SK-N-SH (cell line): ENCODE data around the gene MVB12B. TPM values are rescaled to one million over a fixed set of nuclear protein-coding genes. Genes with fewer than 3 reads are reported as not detected.

ENCODE experiments used
- CTCF ChIA-PET: fragments of 300-600, 350-600 bp; formaldehyde crosslinking; extraction: SDS; loops from one replicate; lab custom pipeline; 2021; lab: Yijun Ruan, JAX
- POLR2A ChIA-PET: fragments of 350-600 bp; sonication (Branson Sonifier 250); formaldehyde crosslinking; extraction: SDS; loops from one replicate; lab custom pipeline; 2020; ENCODE audit warnings: antibody characterized with exemption, inconsistent platforms; lab: Yijun Ruan, JAX
- DNase-seq: peaks from one replicate; pipeline ENCODE4 v3.0.0; 2012
- H2AFZ ChIP-seq: fragments of 200-600 bp; sonication (generic); 2 replicates; pipeline ENCODE4 v1.8.1; 2016; ENCODE audit warnings: antibody characterized with exemption, mild to moderate bottlenecking, low read depth
- H3F3A ChIP-seq: fragments of 200-600 bp; sonication (generic); replicated peaks from 2 replicates; pipeline ENCODE3; 2016; ENCODE audit warnings: antibody characterized with exemption, mild to moderate bottlenecking; ENCODE audit not compliant: insufficient read depth
- H3K27ac ChIP-seq, 2 experiments: fragments of 200-500 bp in 1 of 2; fragments of 200-600 bp in 1 of 2; sonication (Bioruptor generic) in 1 of 2; sonication (generic), shearing (Covaris generic) in 1 of 2; 2 replicates each; pipeline versions ENCODE4 v1.5.1 to v1.6.1; 2014 to 2016; ENCODE audit warnings: low read depth in 2 of 2, inconsistent platforms in 1 of 2, low read length in 1 of 2, mild to moderate bottlenecking in 1 of 2, mixed read lengths in 1 of 2
- H3K27me3 ChIP-seq: fragments of 200-600 bp; sonication (generic), shearing (Covaris generic); 2 replicates; pipeline ENCODE4 v1.6.1; 2016; ENCODE audit warnings: mixed run types; ENCODE audit not compliant: insufficient read depth
- H3K36me3 ChIP-seq, 2 experiments: fragments of 200-500 bp in 1 of 2; fragments of 200-600 bp in 1 of 2; sonication (Bioruptor generic) in 1 of 2; sonication (generic) in 1 of 2; replicated peaks in 1 of 2; 2 replicates each; pipeline versions ENCODE3 to v1.5.1; 2014 to 2016; ENCODE audit warnings: low read length in 1 of 2, mild to moderate bottlenecking in 1 of 2; ENCODE audit not compliant: insufficient read depth in 2 of 2, control insufficient read depth in 1 of 2
- H3K4me1 ChIP-seq, 2 experiments: fragments of 200-500 bp in 1 of 2; fragments of 200-600 bp in 1 of 2; sonication (Bioruptor generic) in 1 of 2; sonication (generic), shearing (Covaris generic) in 1 of 2; 2 replicates each; pipeline versions ENCODE4 v1.5.1 to v1.6.1; 2014 to 2016; ENCODE audit warnings: low read depth in 1 of 2, low read length in 1 of 2, mixed run types in 1 of 2; ENCODE audit not compliant: insufficient read depth in 2 of 2, control insufficient read depth in 1 of 2
- H3K4me2 ChIP-seq: fragments of 200-600 bp; sonication (generic), shearing (Covaris generic); 2 replicates; pipeline ENCODE4 v1.6.1; 2017; ENCODE audit warnings: mixed run types
- H3K4me3 ChIP-seq, 2 experiments: fragments of 200-500 bp in 1 of 2; fragments of 200-600 bp in 1 of 2; sonication (Bioruptor generic) in 1 of 2; sonication (generic), shearing (Covaris generic) in 1 of 2; 2 replicates each; pipeline versions ENCODE4 v1.5.1 to v1.8.1; 2014 to 2016; ENCODE audit warnings: low read depth in 2 of 2, inconsistent platforms in 1 of 2, low read length in 1 of 2, mild to moderate bottlenecking in 1 of 2, mixed read lengths in 1 of 2, moderate library complexity in 1 of 2
- H3K79me2 ChIP-seq: fragments of 200-600 bp; sonication (generic); 2 replicates; pipeline ENCODE4 v1.8.1; 2017; ENCODE audit warnings: mild to moderate bottlenecking; ENCODE audit not compliant: insufficient read depth
- H3K9ac ChIP-seq: fragments of 200-600 bp; sonication (generic); 2 replicates; pipeline ENCODE4 v1.6.1; 2017; ENCODE audit warnings: mixed run types
- H3K9me2 ChIP-seq: fragments of 200-600 bp; sonication (generic); 2 replicates; pipeline ENCODE4 v1.6.1; 2017; ENCODE audit warnings: mixed run types
- H3K9me3 ChIP-seq: fragments of 200-600 bp; sonication (generic); 2 replicates; pipeline ENCODE4 v1.6.1; 2017; ENCODE audit warnings: mixed run types, mild to moderate bottlenecking, moderate library complexity
- H4K20me1 ChIP-seq: fragments of 200-600 bp; sonication (generic); 2 replicates; pipeline ENCODE4 v1.6.1; 2017; ENCODE audit warnings: mild to moderate bottlenecking, mixed run types; ENCODE audit not compliant: insufficient read depth
- CHD2 ChIP-seq: fragments of 150-350 bp; IDR thresholded peaks from 2 replicates; pipeline ENCODE4 v1.6.1; 2018; ENCODE audit warnings: low read length; ENCODE audit not compliant: partially characterized antibody
- FOXM1 ChIP-seq: IDR thresholded peaks from 2 replicates; pipeline ENCODE4 v1.4.0; 2012; ENCODE audit warnings: low read depth, mild to moderate bottlenecking
- IRF3 ChIP-seq: fragments of 150-350 bp; IDR thresholded peaks from 2 replicates; pipeline ENCODE4 v1.6.1; 2016; ENCODE audit warnings: mild to moderate bottlenecking, low read depth, low read length
- MAX ChIP-seq: IDR thresholded peaks from 2 replicates; pipeline ENCODE4 v1.4.0; 2012; ENCODE audit warnings: low read depth
- NFIC ChIP-seq: IDR thresholded peaks from 2 replicates; pipeline ENCODE4 v1.4.0; 2012; ENCODE audit warnings: borderline replicate concordance
- POLR2AphosphoS5 ChIP-seq: IDR thresholded peaks from 2 replicates; pipeline ENCODE4 v1.6.1; 2012; ENCODE audit warnings: low read depth, low read length
- RAD21 ChIP-seq: IDR thresholded peaks from 2 replicates; pipeline ENCODE4 v1.6.1; 2012; ENCODE audit warnings: mild to moderate bottlenecking, low read length
- RXRA ChIP-seq: IDR thresholded peaks from 2 replicates; pipeline ENCODE4 v1.4.0; 2012; ENCODE audit warnings: low read depth, mild to moderate bottlenecking, borderline replicate concordance
- SIN3A ChIP-seq: IDR thresholded peaks from 2 replicates; pipeline ENCODE4 v1.6.1; 2012; ENCODE audit warnings: low read depth, mild to moderate bottlenecking, low read length, moderate library complexity, borderline replicate concordance
- TAF1 ChIP-seq: IDR thresholded peaks from 2 replicates; pipeline ENCODE4 v1.6.1; 2012; ENCODE audit warnings: low read depth, mild to moderate bottlenecking, low read length, moderate library complexity, borderline replicate concordance
- TCF12 ChIP-seq: IDR thresholded peaks from 2 replicates; pipeline ENCODE4 v1.4.0; 2012
- USF1 ChIP-seq: IDR thresholded peaks from 2 replicates; pipeline ENCODE4 v1.4.0; 2012; ENCODE audit warnings: low read depth, borderline replicate concordance
- WGBS: methylation state at CpG from one replicate; pipeline ENCODE4 v1.1.6; 2017; ENCODE audit warnings: low lambda C conversion rate; 5-methylcytosine and 5-hydroxymethylcytosine counted together
- polyA plus RNA-seq, 3 experiments: library from polyadenylated mRNA; depleted of rRNA; stranded (reverse); fragments of >200 nt; gene quantifications; 2 replicates each; pipeline ENCODE4 v1.2.3, GENCODE V29; 2012
- TF ChIP-seq, protein P1 (sequence below): IDR thresholded peaks from 2 replicates; pipeline ENCODE4 v1.6.1; 2012; ENCODE audit warnings: mild to moderate bottlenecking, low read depth, low read length, moderate library complexity
- TF ChIP-seq, protein P2 (sequence below): IDR thresholded peaks from 2 replicates; pipeline ENCODE4; 2012

MVB12B gene
- polyA plus RNA-seq, 1 of the 3 experiments (the other 2 are of a cell fraction), result 5.1 TPM

DNA sequence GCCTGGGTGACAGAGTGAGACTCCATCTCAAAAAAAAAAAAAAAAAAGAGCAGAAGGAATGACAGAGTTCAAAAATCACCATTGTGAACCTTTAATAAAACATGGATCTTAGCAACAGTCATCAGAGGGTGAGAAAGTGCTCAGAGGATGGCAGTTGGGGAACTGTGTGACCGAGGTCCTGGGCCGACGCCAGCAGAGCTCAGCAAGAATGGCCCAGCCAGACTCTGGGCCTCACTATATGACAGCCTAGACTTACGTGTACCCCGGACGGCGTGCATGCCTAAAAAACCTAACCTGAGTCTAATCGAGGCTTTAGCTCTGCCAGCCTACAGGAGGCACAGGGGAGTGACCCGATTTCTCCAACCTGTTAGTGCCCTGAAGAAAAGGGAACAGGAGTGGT, 64.3 kb downstream of the MVB12B start:
- Histone ChIP-seq H3K9me3 (no peaks in the 10 kb centered on the region), H3K36me3 (peaks cover 12 to 26% of the 10 kb centered on the region in 2 experiments), H3K4me1 (peaks cover 4 to 5% of the 10 kb centered on the region in 2 experiments; a peak in 1 of 4 replicates), H3K27me3 (no peaks in the 10 kb centered on the region), H3F3A (peaks cover 3% of the 10 kb centered on the region), H3K79me2 (no peaks in the 10 kb centered on the region), H3K9me2 (no peaks in the 10 kb centered on the region), H3K4me2 (no peak overlapping the region), H2AFZ (no peak overlapping the region), H3K27ac (no peak overlapping the region), H4K20me1 (no peaks in the 10 kb centered on the region), H3K9ac (no peak overlapping the region), H3K4me3 (no peak overlapping the region)
- CTCF ChIA-PET, result interaction anchor here (8.0 kb wide), 1 partner anchor 7 kb away, joined by 42 read pairs; no protein-coding TSS in a partner anchor
- 86% methylated on average over 9 of the region's 9 CpGs for WGBS
- no peak for DNase-seq
- POLR2A ChIA-PET, result no interaction called here
- TF ChIP-seq POLR2AphosphoS5 (no peak), RAD21 (no peak), SIN3A (no peak), USF1 (no peak), IRF3 (no peak), MAX (no peak), FOXM1 (no peak), NFIC (no peak), RXRA (no peak), TCF12 (no peak), CHD2 (no peak), TAF1 (no peak)
- TF ChIP-seq, protein P1, sequence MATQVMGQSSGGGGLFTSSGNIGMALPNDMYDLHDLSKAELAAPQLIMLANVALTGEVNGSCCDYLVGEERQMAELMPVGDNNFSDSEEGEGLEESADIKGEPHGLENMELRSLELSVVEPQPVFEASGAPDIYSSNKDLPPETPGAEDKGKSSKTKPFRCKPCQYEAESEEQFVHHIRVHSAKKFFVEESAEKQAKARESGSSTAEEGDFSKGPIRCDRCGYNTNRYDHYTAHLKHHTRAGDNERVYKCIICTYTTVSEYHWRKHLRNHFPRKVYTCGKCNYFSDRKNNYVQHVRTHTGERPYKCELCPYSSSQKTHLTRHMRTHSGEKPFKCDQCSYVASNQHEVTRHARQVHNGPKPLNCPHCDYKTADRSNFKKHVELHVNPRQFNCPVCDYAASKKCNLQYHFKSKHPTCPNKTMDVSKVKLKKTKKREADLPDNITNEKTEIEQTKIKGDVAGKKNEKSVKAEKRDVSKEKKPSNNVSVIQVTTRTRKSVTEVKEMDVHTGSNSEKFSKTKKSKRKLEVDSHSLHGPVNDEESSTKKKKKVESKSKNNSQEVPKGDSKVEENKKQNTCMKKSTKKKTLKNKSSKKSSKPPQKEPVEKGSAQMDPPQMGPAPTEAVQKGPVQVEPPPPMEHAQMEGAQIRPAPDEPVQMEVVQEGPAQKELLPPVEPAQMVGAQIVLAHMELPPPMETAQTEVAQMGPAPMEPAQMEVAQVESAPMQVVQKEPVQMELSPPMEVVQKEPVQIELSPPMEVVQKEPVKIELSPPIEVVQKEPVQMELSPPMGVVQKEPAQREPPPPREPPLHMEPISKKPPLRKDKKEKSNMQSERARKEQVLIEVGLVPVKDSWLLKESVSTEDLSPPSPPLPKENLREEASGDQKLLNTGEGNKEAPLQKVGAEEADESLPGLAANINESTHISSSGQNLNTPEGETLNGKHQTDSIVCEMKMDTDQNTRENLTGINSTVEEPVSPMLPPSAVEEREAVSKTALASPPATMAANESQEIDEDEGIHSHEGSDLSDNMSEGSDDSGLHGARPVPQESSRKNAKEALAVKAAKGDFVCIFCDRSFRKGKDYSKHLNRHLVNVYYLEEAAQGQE, result no peak
- TF ChIP-seq, protein P2, sequence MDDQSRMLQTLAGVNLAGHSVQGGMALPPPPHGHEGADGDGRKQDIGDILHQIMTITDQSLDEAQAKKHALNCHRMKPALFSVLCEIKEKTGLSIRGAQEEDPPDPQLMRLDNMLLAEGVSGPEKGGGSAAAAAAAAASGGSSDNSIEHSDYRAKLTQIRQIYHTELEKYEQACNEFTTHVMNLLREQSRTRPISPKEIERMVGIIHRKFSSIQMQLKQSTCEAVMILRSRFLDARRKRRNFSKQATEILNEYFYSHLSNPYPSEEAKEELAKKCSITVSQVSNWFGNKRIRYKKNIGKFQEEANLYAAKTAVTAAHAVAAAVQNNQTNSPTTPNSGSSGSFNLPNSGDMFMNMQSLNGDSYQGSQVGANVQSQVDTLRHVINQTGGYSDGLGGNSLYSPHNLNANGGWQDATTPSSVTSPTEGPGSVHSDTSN, result no peak
